Raji (cell line): ENCODE data around the gene EIF3A.

Experiments
- POLR2A ChIP-seq: IDR thresholded peaks from 2 replicates; pipeline ENCODE4 v1.6.1; 2011; ENCODE audit warnings: low read depth, low read length, control low read depth; ENCODE audit not compliant: insufficient read depth

Gene EIF3A

DNA sequence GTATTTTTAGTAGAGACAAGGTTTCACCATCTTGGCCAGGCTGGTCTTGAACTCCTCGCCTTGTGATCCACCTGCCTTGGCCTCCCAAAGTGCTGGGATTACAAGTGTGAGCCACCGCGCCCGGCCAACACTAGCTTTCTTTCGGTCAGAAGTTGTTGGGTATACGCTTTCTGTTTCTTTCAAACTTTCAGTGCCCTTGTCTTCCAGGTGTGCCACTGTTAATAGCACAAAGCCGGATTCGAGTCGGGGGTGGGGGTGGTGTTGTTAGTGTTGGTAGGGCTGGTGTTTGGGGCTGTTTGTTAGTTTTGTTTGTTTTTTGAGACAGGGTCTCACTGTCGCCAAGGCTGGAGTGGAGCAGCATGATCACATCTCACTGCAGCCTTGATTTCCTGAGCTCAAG, 84.9 kb downstream of the EIF3A start:
- TF ChIP-seq POLR2A = no peak

DNA sequence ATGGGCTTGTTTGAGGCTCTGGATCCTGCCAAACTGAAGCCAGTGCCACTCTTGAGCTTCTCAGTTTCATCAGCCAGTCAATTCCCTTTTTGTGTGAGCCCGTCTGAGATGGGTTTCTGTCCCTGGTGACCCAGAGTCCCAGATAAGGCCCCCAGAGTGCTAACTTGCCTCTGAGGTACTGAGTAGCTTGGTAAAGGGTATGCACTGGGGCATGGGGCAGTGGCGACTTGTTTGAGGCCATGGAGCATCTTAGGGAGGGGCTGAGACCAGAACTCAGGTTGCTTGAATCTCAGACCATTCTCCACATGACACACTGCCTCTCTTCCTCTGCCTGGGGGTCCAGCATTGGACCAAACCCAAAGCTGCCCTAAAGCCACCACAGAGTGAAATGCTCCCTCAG, 86.3 kb downstream of the EIF3A start:
- TF ChIP-seq POLR2A = no peak

DNA sequence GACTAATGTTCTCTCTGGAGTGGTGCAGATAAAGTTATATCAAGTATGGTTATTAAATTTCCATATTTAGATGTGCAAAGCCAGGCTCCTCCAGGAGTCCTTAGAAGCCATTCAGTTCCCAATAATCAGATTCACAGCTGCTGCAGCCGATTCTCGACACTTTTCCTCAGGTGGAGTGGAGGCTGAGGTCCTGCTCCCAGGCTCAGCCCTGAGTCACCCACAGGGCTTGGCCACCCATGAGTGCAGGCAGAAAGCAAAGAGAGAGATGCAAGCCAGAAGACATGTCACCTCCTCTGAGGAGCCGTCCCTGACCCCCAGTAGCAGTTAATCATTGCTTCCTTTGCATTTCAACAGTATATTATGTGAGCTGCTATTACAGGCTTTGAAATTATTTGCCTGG, 87.4 kb downstream of the EIF3A start:
- no peak for TF ChIP-seq POLR2A

DNA sequence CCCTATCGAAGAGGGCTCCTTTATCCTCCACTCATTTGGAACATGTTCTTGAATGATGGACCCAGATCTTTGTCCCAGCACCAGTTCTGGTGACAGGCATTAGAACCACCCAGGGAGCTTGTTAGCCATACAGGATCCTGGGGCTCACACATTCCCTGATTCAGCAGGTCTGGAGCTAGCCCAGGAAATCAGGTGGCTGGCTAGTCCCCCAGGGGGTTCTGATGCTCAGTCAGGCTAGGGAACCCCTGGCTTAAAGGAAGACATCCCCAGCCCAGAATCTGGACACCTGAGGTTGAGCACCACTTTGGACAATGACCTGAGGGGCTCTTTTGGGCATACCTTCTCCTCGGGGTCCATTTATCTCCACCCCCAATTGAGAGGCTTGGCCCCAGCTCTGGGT, 88.1 kb downstream of the EIF3A start:
- no peak for TF ChIP-seq POLR2A

DNA sequence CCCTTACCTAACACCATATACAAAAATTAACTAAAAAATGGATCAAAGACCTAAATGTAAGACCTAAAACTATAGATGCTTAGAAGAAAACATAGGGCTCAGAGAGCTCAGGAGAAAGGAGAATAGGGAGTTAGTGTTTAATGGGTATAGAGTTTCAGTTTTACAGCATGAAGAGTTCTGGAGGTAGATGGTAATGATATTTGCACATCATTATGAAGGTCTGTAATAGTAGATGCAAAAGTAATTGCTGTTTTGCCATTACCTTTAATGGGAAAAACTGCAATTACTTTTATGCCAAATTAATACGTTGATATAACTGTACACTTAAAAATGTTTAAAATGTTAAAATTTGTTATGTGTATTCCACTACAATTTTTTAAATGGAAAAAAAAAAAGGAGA, 90.3 kb downstream of the EIF3A start:
- TF ChIP-seq POLR2A = no peak

DNA sequence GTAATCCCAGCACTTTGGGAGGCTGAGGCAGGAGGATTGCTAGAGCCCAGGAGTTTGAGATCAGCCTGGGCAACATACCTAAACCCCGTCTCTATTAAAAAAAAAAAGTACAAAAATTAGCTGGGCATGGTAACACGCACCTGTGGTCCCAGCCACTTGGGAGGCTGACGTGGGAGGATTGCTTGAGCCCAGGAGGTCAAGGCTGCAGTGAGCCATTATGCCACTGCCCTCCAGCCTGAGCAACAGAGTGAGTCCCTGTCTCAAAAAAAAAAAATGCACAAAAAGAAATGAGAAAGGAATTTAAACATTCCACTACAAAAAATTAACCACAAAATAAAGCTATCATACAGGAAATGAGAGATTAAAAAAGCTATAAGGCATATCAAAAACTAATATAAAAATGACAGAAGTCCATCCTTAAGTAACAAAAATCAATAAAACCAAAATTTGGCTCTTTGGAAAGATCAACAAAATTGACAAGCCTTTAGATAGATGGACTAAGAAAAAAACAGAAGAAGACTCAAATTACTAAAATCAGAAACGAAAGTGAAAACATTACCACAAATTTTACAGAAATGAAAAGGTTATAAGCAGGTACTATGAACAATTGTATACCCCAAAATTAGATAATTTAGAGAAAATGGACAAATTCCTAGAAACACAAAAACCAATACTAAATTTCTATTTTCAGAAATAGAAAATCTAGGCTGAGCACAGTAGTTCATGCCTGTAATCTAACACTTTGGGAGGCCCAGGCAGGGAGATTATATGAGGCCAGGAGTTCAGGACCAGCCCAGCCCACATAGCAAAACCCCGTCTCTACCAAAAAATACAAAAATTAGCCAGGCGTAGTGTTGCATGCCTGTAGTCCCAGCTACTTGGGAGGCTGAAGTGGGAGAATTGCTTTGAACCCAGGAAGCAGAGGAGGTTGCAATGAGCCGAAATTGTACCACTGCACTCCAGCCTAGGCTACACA, 93.5 kb downstream of the EIF3A start:
- no peak for TF ChIP-seq POLR2A

DNA sequence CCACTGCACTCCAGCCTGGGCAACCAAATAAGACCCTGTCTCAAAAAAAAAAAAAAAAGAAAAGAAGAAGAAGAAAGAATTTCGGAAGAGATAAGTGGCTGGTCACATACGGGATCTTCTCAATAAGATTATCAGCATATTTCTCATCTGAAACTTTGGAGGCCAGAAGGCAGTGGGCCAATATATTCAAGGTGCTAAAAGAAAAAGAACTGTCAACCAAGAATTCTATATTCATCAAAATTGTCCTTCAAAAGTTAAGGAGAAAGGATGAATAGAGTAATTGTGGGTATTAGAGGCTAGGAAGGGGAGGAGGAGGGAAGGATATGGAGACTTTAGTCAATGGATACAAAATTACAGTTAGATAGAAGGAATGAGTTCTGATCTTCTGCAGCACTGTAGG, 95.0 kb downstream of the EIF3A start:
- no peak for TF ChIP-seq POLR2A
